Measurements from ENCODE around the gene BLACAT1.
A peak's percentile ranks its signal among the peaks of the same experiment; 100 is the strongest.
"Not testable (repeated sequence)": the region's sequence is repeated elsewhere in the genome, so short reads cannot be mapped to it uniquely, and the experiment has no call there.

The BLACAT1 gene

GRCh38 chr1:205438213-205439158 lies 17.4 kb downstream of the BLACAT1 start:
- DNase-seq = peak; percentile 80

- DNase-seq = no peak
Measured at GRCh38 chr1:205437570-205437969, 18.3 kb downstream of the BLACAT1 start.

GRCh38 chr1:205436776-205437410 lies 19.0 kb downstream of the BLACAT1 start:
- DNase-seq = no peak

- DNase-seq = no peak
Measured at GRCh38 chr1:205435578-205436573, 20.0 kb downstream of the BLACAT1 start.

- DNase-seq = peak; percentile 79
Measured at GRCh38 chr1:205434738-205435137, 21.1 kb downstream of the BLACAT1 start.

GRCh38 chr1:205432692-205433091 lies 23.2 kb downstream of the BLACAT1 start:
- not testable (repeated sequence) for DNase-seq

GRCh38 chr1:205432116-205432515 lies 23.7 kb downstream of the BLACAT1 start:
- no peak for DNase-seq

- peak; percentile 36 for DNase-seq
Measured at GRCh38 chr1:205430696-205431305, 25.0 kb downstream of the BLACAT1 start.

GRCh38 chr1:205429762-205430695 lies 25.8 kb downstream of the BLACAT1 start:
- no peak for DNase-seq

- no peak for DNase-seq
Measured at GRCh38 chr1:205424901-205425600, 30.8 kb downstream of the BLACAT1 start.

- DNase-seq = no peak
Measured at GRCh38 chr1:205423814-205424399, 31.9 kb downstream of the BLACAT1 start.

- DNase-seq = peak; percentile 88
Measured at GRCh38 chr1:205422993-205423642, 32.7 kb downstream of the BLACAT1 start.

GRCh38 chr1:205421798-205422197 lies 34.0 kb downstream of the BLACAT1 start, which contains the start of gene LEMD1:
TSS of gene LEMD1 (minus strand) at chr1:205422056. CDS start at chr1:205420536, 1,520 bp downstream.
- peak; percentile 32 for DNase-seq

- no peak for DNase-seq
Measured at GRCh38 chr1:205420938-205421337, 34.9 kb downstream of the BLACAT1 start.

GRCh38 chr1:205417870-205418635 lies 37.8 kb downstream of the BLACAT1 start:
- no peak for DNase-seq

- no peak for DNase-seq
Measured at GRCh38 chr1:205416322-205416721, 39.5 kb downstream of the BLACAT1 start.

- DNase-seq = no peak
Measured at GRCh38 chr1:205410581-205411298, 45.1 kb downstream of the BLACAT1 start.

GRCh38 chr1:205407970-205408369 lies 47.9 kb downstream of the BLACAT1 start:
- DNase-seq = no peak

All from DMS153 (cell line).